ENCODE results near the gene SUN1.

The SUN1 gene

GRCh38 chr7:909358-910329 lies 77.4 kb downstream of the SUN1 start:
- no peak for DNase-seq

- no peak for DNase-seq
Measured at GRCh38 chr7:910441-910861, 78.2 kb downstream of the SUN1 start.

- DNase-seq, result no peak
Measured at GRCh38 chr7:910931-911431, 78.7 kb downstream of the SUN1 start.

- no peak for DNase-seq
Measured at GRCh38 chr7:911791-912480, 79.7 kb downstream of the SUN1 start.

GRCh38 chr7:913736-914520 lies 81.7 kb downstream of the SUN1 start:
- no peak for DNase-seq

DNA sequence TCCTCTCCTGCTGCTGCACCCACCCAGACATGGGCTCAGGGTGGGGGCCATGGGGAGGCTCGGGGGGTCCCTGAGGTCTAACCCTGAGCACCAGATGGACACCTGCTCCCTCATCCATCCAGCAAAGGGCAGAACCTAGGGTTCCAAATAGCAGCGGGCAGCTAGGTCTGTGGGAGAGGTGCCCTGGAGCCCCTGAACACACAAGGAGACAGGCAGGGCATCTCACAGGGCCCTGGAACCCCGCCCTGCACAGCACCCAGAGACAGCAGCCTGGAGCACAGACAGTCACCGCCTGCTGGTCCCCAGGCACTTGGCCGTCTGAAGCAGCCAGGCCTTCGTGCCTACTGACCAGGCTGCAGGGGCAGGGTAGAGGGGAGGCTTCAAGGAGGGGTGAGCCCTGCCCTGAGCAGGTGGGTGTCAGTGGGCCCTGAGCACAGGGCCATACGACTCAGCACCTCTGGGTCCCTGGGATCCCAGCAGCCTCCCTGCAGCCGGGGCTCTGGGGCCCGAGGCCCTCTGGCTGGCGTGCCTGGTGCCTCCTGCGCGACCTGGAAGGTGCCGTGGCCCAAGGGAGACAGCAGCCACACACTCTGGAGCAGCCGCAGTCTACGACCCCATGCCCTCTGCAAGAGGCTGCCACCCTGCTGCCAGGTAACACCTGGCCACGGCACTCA lies 82.4 kb downstream of the SUN1 start:
- no peak for DNase-seq

DNA sequence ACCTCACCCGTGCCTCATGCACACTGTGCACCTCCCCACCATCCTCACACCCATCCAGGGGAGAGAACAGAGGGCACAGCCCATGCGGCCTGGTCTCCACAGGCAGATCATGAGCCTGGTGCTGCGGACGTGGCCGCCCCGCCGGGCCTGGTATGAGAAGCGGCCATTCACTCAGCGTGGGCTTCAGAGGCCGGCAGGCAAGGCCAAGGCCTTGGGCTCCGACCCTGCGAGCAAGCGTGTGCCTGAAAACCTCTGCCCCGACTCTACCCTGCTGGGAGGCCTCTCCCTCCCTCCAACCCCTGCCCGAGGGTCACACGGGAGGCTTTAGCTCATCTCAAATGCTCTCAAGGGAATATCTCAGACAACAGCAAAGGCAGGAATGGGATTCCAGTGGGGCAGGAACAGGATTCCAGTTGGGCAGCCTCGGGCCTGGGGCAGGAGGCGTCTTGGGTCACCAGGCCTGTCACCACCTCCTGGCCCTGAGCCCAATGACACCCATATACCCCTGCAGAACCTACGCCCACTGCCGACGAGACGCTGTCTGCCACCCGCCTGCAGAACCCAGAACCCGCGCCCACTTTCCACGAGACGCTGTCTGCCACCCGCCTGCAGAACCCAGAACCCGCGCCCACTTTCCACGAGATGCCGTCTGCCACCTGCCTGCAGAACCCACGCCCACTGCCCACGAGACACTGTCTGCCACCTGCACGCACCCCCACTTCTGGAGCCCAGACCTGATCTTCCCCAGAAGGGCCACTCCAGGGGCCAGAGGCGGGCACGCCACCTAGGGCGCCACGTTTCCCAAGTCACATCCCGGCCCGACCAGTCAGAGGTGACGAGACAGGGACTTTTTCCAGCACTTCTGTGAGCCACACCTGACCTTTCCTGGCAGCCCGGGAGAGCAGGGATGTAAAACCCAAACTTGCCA lies 83.3 kb downstream of the SUN1 start:
- no peak for DNase-seq

GRCh38 chr7:916291-916941 lies 84.1 kb downstream of the SUN1 start:
- peak; percentile 57 for DNase-seq

GRCh38 chr7:917255-918117 lies 85.2 kb downstream of the SUN1 start:
- DNase-seq, result no peak

DNA sequence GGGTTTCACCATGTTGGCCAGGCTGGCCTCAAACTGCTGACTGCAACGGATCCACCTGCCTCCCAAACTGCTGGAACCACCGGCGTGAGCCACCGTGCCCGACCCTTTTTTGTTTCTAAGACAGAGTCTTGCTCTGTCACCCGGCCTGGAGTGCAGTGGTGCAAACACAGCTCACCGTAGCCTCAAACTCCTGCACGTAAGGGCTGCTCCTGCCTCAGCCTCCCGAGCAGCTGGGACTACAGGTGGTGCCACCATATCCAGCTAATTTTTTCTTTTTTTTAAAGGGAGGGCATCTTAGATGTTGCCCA lies 85.8 kb downstream of the SUN1 start:
- DNase-seq, result no peak

GRCh38 chr7:918441-919113 lies 86.3 kb downstream of the SUN1 start:
- DNase-seq, result no peak

DNA sequence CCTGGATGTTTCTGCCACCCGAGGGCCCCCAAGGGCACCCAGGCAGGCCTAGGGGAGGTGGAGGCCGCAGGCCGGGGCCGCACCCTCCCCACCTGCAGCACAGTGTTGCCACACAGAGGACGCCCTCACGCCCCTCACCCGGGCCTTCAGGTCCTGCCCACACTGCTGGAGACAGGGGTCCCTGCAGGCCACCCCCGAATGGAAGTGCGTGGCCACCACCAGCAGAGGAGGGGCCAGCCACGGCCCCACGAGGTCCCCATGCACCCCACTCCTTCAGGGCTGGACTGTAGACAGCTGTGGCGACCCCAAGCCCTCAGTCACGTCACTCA lies 86.8 kb downstream of the SUN1 start:
- no peak for DNase-seq

- DNase-seq, result no peak
Measured at GRCh38 chr7:919924-920341, 87.7 kb downstream of the SUN1 start.

- no peak for DNase-seq
Measured at GRCh38 chr7:920351-921070, 88.2 kb downstream of the SUN1 start.

- no peak for DNase-seq
Measured at GRCh38 chr7:921071-921461, 88.8 kb downstream of the SUN1 start.

- DNase-seq, result no peak
Measured at GRCh38 chr7:921581-922333, 89.5 kb downstream of the SUN1 start.

- no peak for DNase-seq
Measured at GRCh38 chr7:922334-923107, 90.2 kb downstream of the SUN1 start.
